HepG2 (cell line): ENCODE data around the gene PCSK2. TPM values are rescaled to one million over a fixed set of nuclear protein-coding genes. Genes with fewer than 3 reads are reported as not detected.

Experiments
- ATF2 ChIP-seq: sonication (generic); formaldehyde crosslinking; IDR thresholded peaks from 2 replicates; pipeline ENCODE4 v1.4.0; 2020; ENCODE audit warnings: missing genetic modification reagents
- BHLHE40 ChIP-seq: IDR thresholded peaks from 2 replicates; pipeline ENCODE4 v1.6.1; 2011; ENCODE audit warnings: low read length, improper control_type of control experiment
- BRF2 ChIP-seq: sonication (generic); formaldehyde crosslinking; IDR thresholded peaks from 2 replicates; pipeline ENCODE4 v1.8.1; 2022; ENCODE audit warnings: mild to moderate bottlenecking, missing genetic modification reagents
- DNMT1 ChIP-seq: sonication (generic); formaldehyde crosslinking; IDR thresholded peaks from 2 replicates; pipeline ENCODE4 v1.5.1; 2020; ENCODE audit warnings: mild to moderate bottlenecking, missing genetic modification reagents
- HOXA5 ChIP-seq: sonication (generic); formaldehyde crosslinking; IDR thresholded peaks from 2 replicates; pipeline ENCODE4 v1.4.0; 2020; ENCODE audit warnings: missing genetic modification reagents
- IRF1 ChIP-seq: sonication (generic); formaldehyde crosslinking; IDR thresholded peaks from 2 replicates; pipeline ENCODE4 v1.4.0; 2020; ENCODE audit warnings: low read depth, mild to moderate bottlenecking, missing genetic modification reagents
- IRF9 ChIP-seq: sonication (generic); formaldehyde crosslinking; IDR thresholded peaks from 2 replicates; pipeline ENCODE4 v1.8.0; 2022; ENCODE audit warnings: missing genetic modification reagents, mild to moderate bottlenecking, borderline replicate concordance
- MEF2D ChIP-seq: sonication (generic); formaldehyde crosslinking; IDR thresholded peaks from 2 replicates; pipeline ENCODE4 v1.5.1; 2020; ENCODE audit warnings: mild to moderate bottlenecking, missing genetic modification reagents
- MIER2 ChIP-seq: IDR thresholded peaks from 2 replicates; pipeline ENCODE4 v1.6.1; 2016; ENCODE audit warnings: missing biosample characterization, missing genetic modification reagents
- MTF1 ChIP-seq: sonication (generic); formaldehyde crosslinking; IDR thresholded peaks from 2 replicates; pipeline ENCODE4 v1.5.0; 2020; ENCODE audit warnings: missing genetic modification reagents
- NR3C1 ChIP-seq: sonication (generic); formaldehyde crosslinking; IDR thresholded peaks from 2 replicates; pipeline ENCODE4 v1.4.0; 2020; ENCODE audit warnings: missing genetic modification reagents
- ZBTB4 ChIP-seq: sonication (generic); formaldehyde crosslinking; IDR thresholded peaks from 2 replicates; pipeline ENCODE4 v1.4.0; 2020; ENCODE audit warnings: missing genetic modification reagents, mild to moderate bottlenecking, borderline replicate concordance
- ZNF430 ChIP-seq: sonication (generic); formaldehyde crosslinking; IDR thresholded peaks from 2 replicates; pipeline ENCODE4 v1.9.0; 2021; ENCODE audit warnings: mild to moderate bottlenecking, missing genetic modification reagents
- ZNF546 ChIP-seq: sonication (generic); formaldehyde crosslinking; conservative IDR thresholded peaks from 2 replicates; pipeline ENCODE4 v1.8.1; 2023; ENCODE audit warnings: mild to moderate bottlenecking, missing genetic modification reagents
- ZNF687 ChIP-seq: sonication (generic); formaldehyde crosslinking; IDR thresholded peaks from 2 replicates; pipeline ENCODE4 v1.5.1; 2020; ENCODE audit warnings: mild to moderate bottlenecking, missing genetic modification reagents, moderate library complexity
- polyA plus RNA-seq, 8 experiments: library from polyadenylated mRNA; depleted of rRNA in 3 of 8; stranded (reverse) in 7 of 8; unstranded in 1 of 8; fragments of >200 nt; fragmentation: Illumina TruSeq in 4 of 8; extraction: Trizol in 4 of 8; gene quantifications; 2 replicates each; pipeline versions ENCODE4 v1.2.1 to v1.2.3, GENCODE V29; 2011 to 2016; ENCODE audit warnings: low read depth in 4 of 8, missing spikeins in 1 of 8, mixed read lengths in 1 of 8; ENCODE audit not compliant: insufficient read depth in 1 of 8
- total RNA-seq, 5 experiments: library from RNA; depleted of rRNA; stranded (reverse); fragments of >200 nt; fragmentation: Illumina TruSeq; extraction: Trizol; gene quantifications; 2 replicates each; pipeline ENCODE4 v1.2.3, GENCODE V29; 2016; ENCODE audit warnings: low read depth in 1 of 5

Gene PCSK2
- total and polyA plus RNA-seq, 2 of the 13 experiments (the other 11 are each of a cell fraction or from before 2014, with no cell fraction given) = not detected

GRCh38 chr20:17530716-17531664 is 304.1 kb downstream of the PCSK2 start, which contains the start of gene BFSP1 (continued):
- TF ChIP-seq IRF9 (CRISPR knock-in tag) = peak; percentile 81; the same call in 1 of the 2 replicates
- TF ChIP-seq NR3C1 (CRISPR knock-in tag) = no peak
- TF ChIP-seq BHLHE40 = no peak
- 0 out of 2 replicates have a peak, but pooled peaks have one; percentile 12 for TF ChIP-seq MIER2 (CRISPR knock-in tag)
- peak; percentile 77; the same call in 1 of the 2 replicates for TF ChIP-seq ZNF546 (CRISPR knock-in tag)
- TF ChIP-seq ZBTB4 (CRISPR knock-in tag) = 0 out of 2 replicates have a peak, but pooled peaks have one; percentile 70
- TF ChIP-seq ZNF430 (CRISPR knock-in tag) = peak; percentile 47; the same call in 1 of the 2 replicates
- peak; percentile 93 for TF ChIP-seq ZNF687 (CRISPR knock-in tag)
- no peak for TF ChIP-seq HOXA5
- TF ChIP-seq MEF2D (CRISPR knock-in tag) = no peak
- 0 out of 2 replicates have a peak, but pooled peaks have one; percentile 49 for TF ChIP-seq MTF1 (CRISPR knock-in tag)
- no peak for TF ChIP-seq IRF1 (CRISPR knock-in tag)
- TF ChIP-seq DNMT1 (CRISPR knock-in tag) = peak; percentile 26; the same call in 1 of the 2 replicates
- TF ChIP-seq ATF2 = peak; percentile 46; the same call in 1 of the 2 replicates
- TF ChIP-seq BRF2 (CRISPR knock-in tag) = peak; percentile 57; the same call in 1 of the 2 replicates
